Trophoblast cell (in vitro differentiated cells and primary cell): Measurements from ENCODE around the gene METTL8.

Experiments
- DNase-seq, 2 donors: peaks; one replicate each; pipeline ENCODE4 v3.0.0-alpha.2; 2016
- H2AFZ ChIP-seq: 2 replicates; pipeline ENCODE4 v1.6.1; 2013; ENCODE audit warnings: low read length, moderate library complexity, mild to moderate bottlenecking; ENCODE audit not compliant: insufficient read depth, poor library complexity
- H2AK5ac ChIP-seq: 2 replicates; pipeline ENCODE4 v1.6.1; 2013; ENCODE audit warnings: mild to moderate bottlenecking, low read length
- H2BK120ac ChIP-seq: 2 replicates; pipeline ENCODE4 v1.6.1; 2013; ENCODE audit warnings: low read length, mild to moderate bottlenecking, moderate library complexity; ENCODE audit not compliant: insufficient read depth, poor library complexity
- H2BK12ac ChIP-seq: 2 replicates; pipeline ENCODE4 v1.6.1; 2013; ENCODE audit warnings: mild to moderate bottlenecking, low read length, moderate library complexity
- H2BK5ac ChIP-seq: 2 replicates; pipeline ENCODE4 v1.6.1; 2013; ENCODE audit warnings: low read length, low read depth, moderate library complexity, mild to moderate bottlenecking; ENCODE audit not compliant: poor library complexity
- H3K14ac ChIP-seq: 2 replicates; pipeline ENCODE4 v1.6.1; 2013; ENCODE audit warnings: mild to moderate bottlenecking, low read length
- H3K18ac ChIP-seq: 2 replicates; pipeline ENCODE4 v1.6.1; 2013; ENCODE audit warnings: mild to moderate bottlenecking, low read length
- H3K23ac ChIP-seq: 2 replicates; pipeline ENCODE4 v1.6.1; 2013; ENCODE audit warnings: low read length
- H3K27ac ChIP-seq: 2 replicates; pipeline ENCODE4 v1.5.1; 2013; ENCODE audit warnings: low read depth, mild to moderate bottlenecking, inconsistent platforms, low read length, moderate library complexity
- H3K27me3 ChIP-seq: 2 replicates; pipeline ENCODE4 v1.6.1; 2013; ENCODE audit warnings: inconsistent platforms, mild to moderate bottlenecking, low read length, moderate library complexity; ENCODE audit not compliant: insufficient read depth
- H3K36me3 ChIP-seq, 2 experiments: 1 replicate in 1 of 2; 2 replicates in 1 of 2; pipeline ENCODE4 v1.6.1; 2013; ENCODE audit warnings: low read length in 2 of 2, mild to moderate bottlenecking in 2 of 2, moderate library complexity in 1 of 2; ENCODE audit not compliant: insufficient read depth in 2 of 2, control insufficient read depth in 1 of 2
- H3K4ac ChIP-seq: 2 replicates; pipeline ENCODE4 v1.6.1; 2013; ENCODE audit warnings: low read depth, mild to moderate bottlenecking, low read length, moderate library complexity
- H3K4me1 ChIP-seq, 2 experiments: 1 replicate in 1 of 2; 2 replicates in 1 of 2; pipeline ENCODE4 v1.6.1; 2013; ENCODE audit warnings: low read length in 2 of 2, mild to moderate bottlenecking in 2 of 2, moderate library complexity in 1 of 2; ENCODE audit not compliant: insufficient read depth in 2 of 2, control insufficient read depth in 1 of 2
- H3K4me2 ChIP-seq: 2 replicates; pipeline ENCODE4 v1.6.1; 2013; ENCODE audit warnings: inconsistent platforms, mild to moderate bottlenecking, low read length, moderate library complexity
- H3K4me3 ChIP-seq: 2 replicates; pipeline ENCODE4 v1.5.1; 2013; ENCODE audit warnings: mild to moderate bottlenecking, low read depth, low read length, inconsistent platforms
- H3K79me1 ChIP-seq: one replicate; pipeline ENCODE4 v1.6.1; 2013; ENCODE audit warnings: low read length
- H3K79me2 ChIP-seq: 2 replicates; pipeline ENCODE4 v1.6.1; 2013; ENCODE audit warnings: low read length, mild to moderate bottlenecking; ENCODE audit not compliant: control insufficient read depth, insufficient read depth, poor library complexity
- H3K9ac ChIP-seq: 2 replicates; pipeline ENCODE4 v1.6.1; 2013; ENCODE audit warnings: mild to moderate bottlenecking, low read length
- H3K9me3 ChIP-seq: 2 replicates; pipeline ENCODE4 v1.6.1; 2013; ENCODE audit warnings: low read depth, mild to moderate bottlenecking, control low read depth, inconsistent platforms, low read length; ENCODE audit not compliant: insufficient read depth
- H4K12ac ChIP-seq: 2 replicates; pipeline ENCODE4 v1.6.1; 2013; ENCODE audit warnings: low read depth, mild to moderate bottlenecking, low read length, moderate library complexity
- H4K8ac ChIP-seq: 2 replicates; pipeline ENCODE4 v1.6.1; 2013; ENCODE audit warnings: low read depth, mild to moderate bottlenecking, low read length, moderate library complexity
- H4K91ac ChIP-seq: one replicate; pipeline ENCODE4 v1.6.1; 2013; ENCODE audit warnings: low read depth, mild to moderate bottlenecking, low read length, moderate library complexity
- WGBS: extraction: QIAGEN DNeasy Blood & Tissue Kit; methylation state at CpG from one replicate; pipeline ENCODE4 v1.1.7; 2013; ENCODE audit warnings: missing lambda C conversion rate; ENCODE audit not compliant: insufficient read length, insufficient coverage; ENCODE audit errors: extremely low coverage; 5-methylcytosine and 5-hydroxymethylcytosine counted together

Gene METTL8

DNA sequence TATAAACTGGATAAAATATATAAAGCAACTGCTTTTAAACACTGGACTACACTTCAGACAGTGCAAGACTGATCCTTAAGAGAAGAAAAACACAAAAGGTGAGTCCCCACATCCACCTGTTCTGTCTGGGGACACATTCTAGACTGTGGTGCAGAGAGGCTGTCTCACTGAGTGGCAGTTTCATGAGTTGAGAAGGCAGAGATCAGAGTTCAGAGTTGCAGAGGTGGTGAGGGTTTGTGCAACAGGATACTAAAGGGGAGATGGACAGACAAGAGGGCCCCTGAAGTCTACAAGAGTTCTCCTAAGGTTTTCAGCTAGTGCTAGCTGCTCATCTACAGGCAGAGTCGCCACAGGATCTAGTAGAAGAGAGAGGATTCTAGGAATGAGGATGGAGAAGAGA lies 68.0 kb downstream of the METTL8 start:
- no peak overlapping the region for H3K4me3 ChIP-seq
- no peak overlapping the region for H2BK5ac ChIP-seq
- DNase-seq: no peak

GRCh38 chr2:171365232-171365631 lies 68.6 kb downstream of the METTL8 start:
- DNase-seq: no peak
- no peak overlapping the region for H3K9ac ChIP-seq
- H3K4ac ChIP-seq: no peak overlapping the region
- H3K36me3 ChIP-seq: peaks cover 0 to under 1% of the 10 kb centered on the region in 2 experiments
- H3K23ac ChIP-seq: no peak overlapping the region
- no peaks in the 10 kb centered on the region for H3K79me1 ChIP-seq
- no peak overlapping the region for H3K4me3 ChIP-seq
- H3K27ac ChIP-seq: no peak overlapping the region
- WGBS: no CpG with 5 or more reads among the region's 7 CpGs
- H3K9me3 ChIP-seq: no peaks in the 10 kb centered on the region
- H3K79me2 ChIP-seq: no peaks in the 10 kb centered on the region
- no peak overlapping the region for H3K14ac ChIP-seq
- H3K4me2 ChIP-seq: no peak overlapping the region
- no peak overlapping the region for H2AK5ac ChIP-seq
- H2BK5ac ChIP-seq: no peak overlapping the region
- H3K27me3 ChIP-seq: no peaks in the 10 kb centered on the region
- no peak overlapping the region for H4K91ac ChIP-seq
- H4K12ac ChIP-seq: no peak overlapping the region
- no peak overlapping the region for H3K18ac ChIP-seq
- no peaks in the 10 kb centered on the region for H3K4me1 ChIP-seq
- no peak overlapping the region for H2BK12ac ChIP-seq
- no peak overlapping the region for H4K8ac ChIP-seq
- no peak overlapping the region for H2BK120ac ChIP-seq
- H2AFZ ChIP-seq: no peak overlapping the region

More for the DNA sequence above, 68.0 kb downstream of the METTL8 start:
- H3K79me2 ChIP-seq: no peaks in the 10 kb centered on the region
- H3K4me2 ChIP-seq: no peak overlapping the region
- H3K18ac ChIP-seq: no peak overlapping the region
- H2AK5ac ChIP-seq: no peak overlapping the region
- no peak overlapping the region for H3K4ac ChIP-seq
- H3K14ac ChIP-seq: no peak overlapping the region
- H3K27me3 ChIP-seq: no peaks in the 10 kb centered on the region
- no peaks in the 10 kb centered on the region for H3K36me3 ChIP-seq
- H2BK12ac ChIP-seq: no peak overlapping the region
- no CpG with 5 or more reads among the region's 1 CpG for WGBS
- no peaks in the 10 kb centered on the region for H3K9me3 ChIP-seq
- no peak overlapping the region for H4K91ac ChIP-seq
- H4K12ac ChIP-seq: no peak overlapping the region
- no peak overlapping the region for H2BK120ac ChIP-seq
- no peak overlapping the region for H2AFZ ChIP-seq
- H3K27ac ChIP-seq: no peak overlapping the region
- no peaks in the 10 kb centered on the region for H3K79me1 ChIP-seq
- H3K4me1 ChIP-seq: no peaks in the 10 kb centered on the region
- no peak overlapping the region for H4K8ac ChIP-seq
- H3K23ac ChIP-seq: no peak overlapping the region
- no peak overlapping the region for H3K9ac ChIP-seq

- H3K9ac ChIP-seq: no peak overlapping the region
- no peak overlapping the region for H3K4me2 ChIP-seq
- no peak overlapping the region for H2AFZ ChIP-seq
- H4K12ac ChIP-seq: no peak overlapping the region
- no peak overlapping the region for H2BK12ac ChIP-seq
- no peak overlapping the region for H2AK5ac ChIP-seq
- no peak overlapping the region for H3K27ac ChIP-seq
- no peak overlapping the region for H3K18ac ChIP-seq
- no CpG with 5 or more reads among the region's 2 CpGs for WGBS
- H3K4me3 ChIP-seq: no peak overlapping the region
- no peak overlapping the region for H3K4ac ChIP-seq
- no peak overlapping the region for H4K91ac ChIP-seq
- no peak overlapping the region for H2BK5ac ChIP-seq
- H3K27me3 ChIP-seq: no peaks in the 10 kb centered on the region
- no peaks in the 10 kb centered on the region for H3K4me1 ChIP-seq
- peaks cover 0 to 3% of the 10 kb centered on the region in 2 experiments for H3K36me3 ChIP-seq
- H3K9me3 ChIP-seq: no peaks in the 10 kb centered on the region
- no peak overlapping the region for H2BK120ac ChIP-seq
- no peak overlapping the region for H4K8ac ChIP-seq
- H3K14ac ChIP-seq: no peak overlapping the region
- no peak for DNase-seq
- H3K23ac ChIP-seq: no peak overlapping the region
- H3K79me2 ChIP-seq: no peaks in the 10 kb centered on the region
- no peaks in the 10 kb centered on the region for H3K79me1 ChIP-seq
Measured at GRCh38 chr2:171362396-171362795, 71.4 kb downstream of the METTL8 start.

DNA sequence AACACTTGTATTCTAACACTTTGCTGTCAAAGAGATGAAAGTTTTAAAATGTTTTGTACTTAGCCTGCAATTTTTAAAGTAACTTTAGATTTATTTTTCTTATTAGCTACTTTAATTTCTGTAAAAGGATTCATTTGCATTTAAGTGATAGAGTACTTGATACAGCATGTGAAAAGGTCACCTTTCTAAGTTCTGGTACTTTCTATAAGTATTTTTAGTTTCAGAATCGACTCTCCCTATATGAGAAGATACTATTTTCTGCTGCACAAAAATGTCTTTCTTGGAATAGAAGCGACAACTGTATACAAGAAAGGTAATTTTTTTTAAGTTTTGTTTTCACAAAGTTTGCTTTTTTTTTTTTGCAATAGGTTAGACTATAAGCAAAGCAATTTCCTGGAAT lies 72.9 kb downstream of the METTL8 start:
- Histone ChIP-seq H3K4ac (no peak overlapping the region), H3K18ac (no peak overlapping the region), H2BK120ac (no peak overlapping the region), H4K12ac (no peak overlapping the region), H3K14ac (no peak overlapping the region), H2AFZ (no peak overlapping the region), H3K23ac (no peak overlapping the region), H3K36me3 (peaks cover 0 to 3% of the 10 kb centered on the region in 2 experiments), H2BK12ac (no peak overlapping the region), H3K4me3 (no peak overlapping the region), H3K27me3 (no peaks in the 10 kb centered on the region), H3K4me2 (no peak overlapping the region), H4K8ac (no peak overlapping the region), H4K91ac (no peak overlapping the region), H2AK5ac (no peak overlapping the region), H2BK5ac (no peak overlapping the region), H3K79me1 (no peaks in the 10 kb centered on the region), H3K9me3 (no peaks in the 10 kb centered on the region), H3K79me2 (no peaks in the 10 kb centered on the region), H3K4me1 (no peaks in the 10 kb centered on the region), H3K27ac (no peak overlapping the region), H3K9ac (no peak overlapping the region)
- no peak for DNase-seq
- no CpG with 5 or more reads among the region's 2 CpGs for WGBS
